NB4 (cell line): ENCODE data around the gene SGMS2.

Experiments
- DNase-seq: peaks from one replicate; pipeline ENCODE4 v3.0.0; 2010; ENCODE audit warnings: low read depth
- H3K4me3 ChIP-seq: one replicate; pipeline ENCODE4 v1.5.1; 2011; ENCODE audit warnings: mild to moderate bottlenecking, low read depth, low read length, moderate library complexity
- CTCF ChIP-seq: IDR thresholded peaks from one replicate; pipeline ENCODE4 v1.5.1; 2012; ENCODE audit warnings: low read depth, low read length
- MAX ChIP-seq: IDR thresholded peaks from 2 replicates; pipeline ENCODE4 v1.6.1; 2011; ENCODE audit warnings: low read depth, low read length
- MYC ChIP-seq: IDR thresholded peaks from 2 replicates; pipeline ENCODE4 v1.6.1; 2011; ENCODE audit warnings: low read depth, low read length
- POLR2A ChIP-seq: IDR thresholded peaks from 2 replicates; pipeline ENCODE4 v1.6.1; 2011; ENCODE audit warnings: mild to moderate bottlenecking; ENCODE audit not compliant: insufficient read length; ENCODE audit errors: extremely low read depth

SGMS2 gene

GRCh38 chr4:107824350-107825071 lies at the start of gene SGMS2:
Gene SGMS2 (plus strand): TSS chr4:107824932. CDS start chr4:107895554, 70,622 bp downstream.
- peak; percentile 18 for DNase-seq
- TF ChIP-seq MYC (no peak), MAX (no peak), POLR2A (no peak)
- H3K4me3 ChIP-seq = no peak within 1 kb of the TSS

- no peak for DNase-seq
- no peak for TF ChIP-seq MAX
- TF ChIP-seq MYC = no peak
- TF ChIP-seq POLR2A = no peak
- no peak for TF ChIP-seq CTCF
Measured at GRCh38 chr4:107777890-107778289, 46.8 kb upstream of the SGMS2 start.

GRCh38 chr4:107778784-107779530 lies 45.8 kb upstream of the SGMS2 start:
- no peak for DNase-seq
- H3K4me3 ChIP-seq = no peak overlapping the region
- no peak for TF ChIP-seq MAX
- TF ChIP-seq MYC = no peak
- no peak for TF ChIP-seq POLR2A
- TF ChIP-seq CTCF = no peak

More at GRCh38 chr4:107777890-107778289, 46.8 kb upstream of the SGMS2 start:
- H3K4me3 ChIP-seq = no peak overlapping the region

GRCh38 chr4:107780665-107781064 lies 44.1 kb upstream of the SGMS2 start:
- DNase-seq = peak; percentile 52
- TF ChIP-seq CTCF (no peak), MAX (no peak), MYC (no peak), POLR2A (no peak)
- H3K4me3 ChIP-seq = no peak overlapping the region

- TF ChIP-seq POLR2A (no peak), CTCF (no peak), MYC (no peak), MAX (no peak)
- no peak overlapping the region for H3K4me3 ChIP-seq
- DNase-seq = no peak
Measured at GRCh38 chr4:107791902-107792301, 32.8 kb upstream of the SGMS2 start.

GRCh38 chr4:107792711-107793110 lies 32.0 kb upstream of the SGMS2 start:
- TF ChIP-seq CTCF (no peak), MYC (no peak), POLR2A (no peak), MAX (no peak)
- no peak for DNase-seq
- H3K4me3 ChIP-seq = no peak overlapping the region
